ENCODE results near the gene MEIS2.

- TF ChIP-seq SUZ12 (IDR thresholded peaks at IDR 0.05) (no peak), FOXA1 (IDR thresholded peaks at IDR 0.05) (no peak), HDGF (IDR thresholded peaks at IDR 0.05; ENCODE audit: borderline replicate concordance) (no peak)
Measured at GRCh38 chr15:36931434-36931833, 168.9 kb downstream of the MEIS2 start.

All from HEK293T (cell line).